ENCODE data around the gene MAP2K5. TPM values are rescaled to one million over a fixed set of nuclear protein-coding genes. Genes with fewer than 3 reads are reported as not detected.

MAP2K5 gene
- total and polyA plus RNA-seq, 10 of the 15 experiments (the other 5 are each of a cell fraction or from before 2014, with no cell fraction given), result 1.3 to 19.4 (median 9.6) TPM

- ATAC-seq, result peak; percentile 21
- ChIA-PET CTCF (interaction anchor here (0.6 to 4.6 kb wide), 12 partner anchors 9 to 888 kb away, joined by 3 to 111 read pairs (median 4); partner anchors contain the start of gene C15orf61), POLR2A (no interaction called here), RAD21 (ENCODE audit: unreplicated experiment) (interaction anchor here (0.5 to 4.1 kb wide), 11 partner anchors 18 to 888 kb away, joined by 3 to 26 read pairs (median 5); no protein-coding TSS in a partner anchor), SMC1A (ENCODE audit: uncharacterized antibody, unreplicated experiment) (interaction anchor here (0.8 to 4.2 kb wide), 8 partner anchors 52 to 884 kb away, joined by 3 to 51 read pairs (median 4); no protein-coding TSS in a partner anchor)
- TF ChIP-seq TARDBP (IDR thresholded peaks at IDR 0.05; ENCODE audit: borderline replicate concordance), result no peak
- no peak for TF ChIP-seq TAF1 (IDR thresholded peaks at IDR 0.05; ENCODE audit: borderline replicate concordance, low read depth, low read length)
- TF ChIP-seq ATF7 (IDR thresholded peaks at IDR 0.05; ENCODE audit: low read depth), result peak; percentile 58; the same call in 1 of the 2 replicates
- no peak for TF ChIP-seq SMAD5 (IDR thresholded peaks at IDR 0.05; ENCODE audit: low read depth)
- no peak for TF ChIP-seq SUZ12 (IDR thresholded peaks at IDR 0.05; ENCODE audit: unreplicated experiment)
- TF ChIP-seq EGR1 (IDR thresholded peaks at IDR 0.05; ENCODE audit: borderline replicate concordance in 1 of 2, low read depth in 2 of 2, low read length in 2 of 2), result no peak
- H3K4me1 ChIP-seq (ENCODE audit: control insufficient read depth, insufficient read depth, low read length), result peaks cover 23% of the 10 kb centered on the region
- peak overlapping the region; percentile 65 for H3K4me3 ChIP-seq
- H3K27ac ChIP-seq (ENCODE audit: control insufficient read depth, insufficient read depth), result no peak overlapping the region
- FAIRE-seq, result no peak
- intact Hi-C loops (cut with micrococcal nuclease; ENCODE audit: unreplicated experiment), result loop anchor here (1.0 to 10.0 kb wide), 3 partner anchors 51 to 887 kb away; no protein-coding TSS in a partner anchor
- peaks cover 19 to 30% of the 10 kb centered on the region in 2 experiments for H3K27me3 ChIP-seq (replicated peaks in 1 of 2; ENCODE audit: control insufficient read depth in 2 of 2, insufficient read depth in 2 of 2, low read length in 1 of 2)
- no peak for DNase-seq (ENCODE audit: low read depth, low spot score)
- no peaks in the 10 kb centered on the region; the same call in 1 of the 2 replicates for H4K20me1 ChIP-seq (ENCODE audit: control insufficient read depth, insufficient read depth)
- 4% methylated on average over 55 of the region's 59 CpGs for WGBS (ENCODE audit: insufficient coverage, insufficient replicate concordance, low lambda C conversion rate, missing lambda C conversion rate)
- no peaks in the 10 kb centered on the region; the same call in 2 of the 3 replicates for H3K9me3 ChIP-seq (replicated peaks; ENCODE audit: control insufficient read depth, insufficient read depth, low read length)
- in situ Hi-C loops (cut with MboI), result loop anchor here (5.0 kb wide), 2 partner anchors 377 to 887 kb away; no protein-coding TSS in a partner anchor
- peak overlapping the region; percentile 52 for H2AFZ ChIP-seq (ENCODE audit: control insufficient read depth, low read depth, low read length)
- no peak overlapping the region for H3K9ac ChIP-seq (ENCODE audit: control insufficient read depth, insufficient read depth, low read length)
- H3K4me2 ChIP-seq (ENCODE audit: control insufficient read depth, insufficient read depth), result peak overlapping the region; percentile 98
- H3K79me2 ChIP-seq (ENCODE audit: control insufficient read depth, insufficient read depth, low read length), result no peaks in the 10 kb centered on the region
- BruUV-seq (replicated peaks), result no TSS peak
- no peaks in the 10 kb centered on the region for H3K36me3 ChIP-seq (ENCODE audit: control insufficient read depth in 2 of 2, insufficient read depth in 2 of 2, low read length in 1 of 2)
These were observed 292.2 kb downstream of the MAP2K5 start for GRCh38 chr15:67834581-67835296.

All from GM12878 (cell line).